Activated naive CD4-positive, alpha-beta T cell treated with anti-CD3 and anti-CD28 coated beads, Interleukin-2, amount 50 U/mL, for 16 hours (primary cell): ENCODE results near the gene ST8SIA6.
"Not testable (repeated sequence)": the region's sequence is repeated elsewhere in the genome, so short reads cannot be mapped to it uniquely, and the experiment has no call there.

ENCODE experiments used
- DNase-seq: peaks from one replicate; pipeline ENCODE4 v3.0.0-alpha.2; 2020

Gene ST8SIA6

DNA sequence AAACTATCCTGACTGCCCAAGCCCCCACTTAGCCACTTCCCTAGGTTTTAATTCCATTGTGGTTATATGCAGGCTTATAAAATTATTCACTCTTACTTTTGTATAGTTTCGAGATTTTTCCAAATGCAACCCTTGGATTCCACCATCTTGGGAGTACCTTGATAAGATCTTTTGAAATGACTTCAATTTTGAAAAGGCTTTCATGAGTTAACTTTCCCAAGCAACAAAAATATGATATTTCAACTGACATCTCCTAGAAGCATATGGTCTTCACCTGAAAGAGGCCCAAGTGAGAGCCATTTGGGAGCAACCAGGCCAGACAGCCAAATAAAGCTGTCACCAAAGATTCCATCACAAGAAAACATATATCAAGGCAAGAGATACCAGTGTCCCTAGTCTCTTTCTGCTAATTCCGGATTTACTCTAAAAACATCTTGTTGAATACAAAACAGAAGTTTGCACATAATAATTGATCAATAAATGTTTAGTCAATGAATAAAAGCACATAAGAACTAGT is 1.7 kb upstream of the ST8SIA6 start:
- no peak for DNase-seq

DNA sequence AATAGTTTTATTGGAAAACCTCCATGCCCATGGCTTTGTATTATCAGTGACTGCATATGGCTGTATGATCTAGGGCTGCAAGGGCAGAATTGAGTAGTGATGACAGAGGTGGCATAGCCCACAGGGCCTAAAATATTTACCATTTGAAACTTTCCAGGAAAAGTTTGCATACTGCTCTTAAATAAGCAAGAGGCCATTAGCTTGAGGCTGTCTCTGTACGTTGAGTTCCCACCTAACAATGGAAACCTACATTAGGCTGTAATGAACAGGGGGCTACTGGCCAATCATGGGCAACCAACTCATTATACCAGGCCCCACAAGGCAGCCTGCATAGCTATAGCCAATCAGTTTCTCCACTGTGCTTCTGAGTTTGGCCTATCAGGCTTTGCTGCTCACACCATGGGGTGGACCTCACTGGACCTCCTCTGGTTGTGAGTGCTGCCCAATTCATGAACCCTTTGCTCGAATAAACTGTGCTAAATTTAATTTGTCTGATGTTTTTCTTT is 673 bp upstream of the ST8SIA6 start:
- DNase-seq: no peak

DNA sequence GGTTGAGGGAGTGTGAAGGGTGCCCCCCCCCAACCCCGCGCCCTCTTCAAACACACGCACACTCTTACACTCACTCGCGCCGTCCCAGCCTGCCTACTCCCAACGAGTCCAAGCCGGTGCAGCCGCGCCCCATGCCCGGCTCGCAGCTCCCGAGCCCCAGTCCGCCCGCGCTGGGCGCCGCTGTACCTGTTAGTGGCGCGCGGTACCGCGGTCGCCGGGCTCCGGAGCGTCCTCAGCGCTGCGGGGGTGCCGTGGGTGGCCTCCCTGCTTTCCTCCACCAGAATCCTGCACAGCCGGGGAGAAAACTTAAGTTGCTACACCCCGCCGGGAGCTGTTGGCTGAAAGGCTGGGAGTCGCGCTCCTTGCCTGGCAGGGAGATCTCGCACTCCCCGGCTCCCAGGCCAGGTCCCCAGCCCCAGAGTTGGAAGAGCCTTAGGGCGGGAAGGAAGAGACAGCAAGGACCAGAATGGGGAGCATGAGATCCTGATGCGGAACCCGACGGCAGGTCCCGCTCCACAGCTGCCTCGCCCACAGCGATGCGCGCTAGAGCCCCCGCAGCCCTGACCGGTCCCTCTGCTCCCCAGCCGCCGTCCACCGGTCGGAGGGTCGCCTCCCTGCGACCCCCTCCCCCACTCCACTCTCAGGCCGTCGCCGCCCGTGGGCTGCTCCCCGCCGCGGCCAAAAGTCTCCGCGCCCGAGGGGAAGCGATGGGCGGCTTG is 863 bp downstream of the ST8SIA6 start:
- peak; percentile 41 for DNase-seq

DNA sequence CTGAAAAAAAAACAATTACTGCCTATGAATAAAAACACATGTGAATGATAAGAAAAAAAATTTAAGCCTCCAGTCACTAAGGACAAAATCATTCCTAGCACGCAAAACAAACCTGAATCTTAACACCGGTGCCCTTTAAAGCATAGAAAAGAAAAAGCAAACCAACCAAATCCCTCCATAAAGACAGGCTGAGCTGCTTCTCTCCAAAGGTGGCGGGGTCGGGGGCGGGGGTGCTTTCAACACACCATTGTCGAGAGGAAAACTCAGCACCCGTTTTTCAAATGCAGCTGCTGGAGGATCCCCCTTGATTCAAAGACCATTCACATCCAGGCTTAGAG is 1.4 kb downstream of the ST8SIA6 start:
- no peak for DNase-seq

DNA sequence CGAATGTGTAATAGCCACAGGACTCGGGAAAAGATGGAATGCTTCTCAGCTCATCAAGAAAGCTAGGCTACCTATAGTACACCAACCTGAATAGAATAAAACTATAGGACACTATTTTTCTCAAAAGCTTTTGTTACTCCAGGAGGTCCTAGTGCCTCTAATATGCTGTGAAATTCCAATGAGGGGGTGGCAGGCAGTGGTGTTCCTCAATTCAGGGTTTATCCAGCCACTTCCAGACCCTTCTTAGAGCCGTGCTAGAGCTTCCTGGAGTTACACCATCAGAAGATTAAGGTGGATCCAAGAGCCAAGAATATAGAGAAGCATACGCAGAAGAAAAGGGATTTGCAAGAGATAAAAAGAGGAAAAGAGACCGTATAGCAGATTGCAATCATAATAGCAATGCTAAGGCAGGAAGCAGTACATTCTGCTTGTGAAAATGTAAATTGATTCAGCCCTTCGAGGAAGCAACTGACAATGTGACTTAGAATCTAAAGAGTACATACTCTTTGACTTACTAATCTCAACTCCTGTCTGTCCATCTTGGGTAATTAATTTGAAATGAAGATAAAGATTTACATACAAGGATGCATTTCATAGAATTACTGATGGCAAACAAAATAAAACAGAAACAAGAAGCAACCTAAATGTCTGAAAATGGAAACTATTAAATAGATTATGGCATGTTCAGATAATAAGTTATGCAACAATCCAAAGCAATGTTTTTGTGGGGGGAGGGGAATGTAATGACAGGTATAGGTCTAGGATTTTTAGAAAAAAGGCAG is 2.1 kb downstream of the ST8SIA6 start:
- no peak for DNase-seq

DNA sequence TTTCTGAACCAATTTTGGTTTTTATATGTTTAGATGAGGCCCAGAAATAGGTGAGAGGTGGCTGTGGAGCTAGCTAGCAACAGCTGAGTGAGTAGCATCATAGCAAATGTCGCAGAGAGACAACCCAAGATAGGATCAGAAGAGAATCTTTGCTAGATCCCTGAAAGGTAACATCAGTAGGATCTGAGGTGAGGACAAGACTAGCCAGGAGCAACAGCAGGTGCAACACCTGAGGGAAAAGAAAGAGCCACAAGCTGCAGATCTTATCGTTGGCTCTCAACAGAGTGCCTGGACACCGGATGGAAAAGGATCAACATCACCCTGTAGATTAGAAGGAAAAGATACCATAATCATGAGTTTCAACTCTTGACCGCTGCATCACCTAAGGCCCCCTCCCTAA is 4.4 kb downstream of the ST8SIA6 start:
- no peak for DNase-seq

DNA sequence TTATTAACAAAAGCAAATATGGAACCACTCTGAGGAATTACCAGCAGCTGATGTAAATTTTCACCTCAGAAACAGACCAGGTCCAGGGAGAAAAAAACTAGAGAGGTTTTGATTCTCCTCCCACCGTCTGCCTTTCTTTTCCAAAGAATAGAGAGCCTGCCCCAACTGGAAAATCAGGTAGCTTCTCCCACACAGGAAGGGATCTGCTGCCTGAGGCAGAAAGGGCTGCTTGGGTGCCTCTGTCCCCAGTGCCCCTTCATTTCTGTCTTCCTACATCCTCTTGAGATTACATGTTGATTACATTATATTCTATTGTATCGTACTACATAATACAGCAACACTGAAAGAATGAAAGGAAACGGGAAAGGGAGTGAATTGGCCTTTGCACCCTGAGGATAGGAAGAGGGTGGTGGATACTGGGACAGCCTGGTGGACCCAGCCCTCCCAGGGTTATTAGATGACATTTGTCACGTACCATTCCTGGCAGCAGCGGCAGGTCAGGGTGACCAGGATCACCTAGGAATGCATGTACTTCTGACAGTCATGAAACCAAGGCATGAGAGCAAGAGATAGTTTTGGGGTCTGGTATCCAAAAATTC is 8.9 kb downstream of the ST8SIA6 start:
- DNase-seq: no peak

DNA sequence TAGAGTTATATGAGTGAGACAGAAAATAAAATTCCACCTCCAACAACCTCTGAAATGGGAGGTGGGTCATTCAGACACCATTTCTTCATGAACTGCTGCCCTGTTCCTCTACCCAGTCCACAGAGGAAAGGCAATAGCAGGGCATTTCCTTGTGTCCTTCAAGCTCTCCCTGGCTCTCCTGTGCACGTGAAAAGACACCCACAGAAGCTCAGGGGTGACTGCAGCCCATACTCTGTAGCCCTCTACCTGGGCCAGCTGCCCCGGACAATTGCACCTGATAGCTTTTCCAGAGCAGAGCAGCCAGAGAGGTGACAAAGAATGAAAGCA is 10.0 kb downstream of the ST8SIA6 start:
- DNase-seq: no peak

DNA sequence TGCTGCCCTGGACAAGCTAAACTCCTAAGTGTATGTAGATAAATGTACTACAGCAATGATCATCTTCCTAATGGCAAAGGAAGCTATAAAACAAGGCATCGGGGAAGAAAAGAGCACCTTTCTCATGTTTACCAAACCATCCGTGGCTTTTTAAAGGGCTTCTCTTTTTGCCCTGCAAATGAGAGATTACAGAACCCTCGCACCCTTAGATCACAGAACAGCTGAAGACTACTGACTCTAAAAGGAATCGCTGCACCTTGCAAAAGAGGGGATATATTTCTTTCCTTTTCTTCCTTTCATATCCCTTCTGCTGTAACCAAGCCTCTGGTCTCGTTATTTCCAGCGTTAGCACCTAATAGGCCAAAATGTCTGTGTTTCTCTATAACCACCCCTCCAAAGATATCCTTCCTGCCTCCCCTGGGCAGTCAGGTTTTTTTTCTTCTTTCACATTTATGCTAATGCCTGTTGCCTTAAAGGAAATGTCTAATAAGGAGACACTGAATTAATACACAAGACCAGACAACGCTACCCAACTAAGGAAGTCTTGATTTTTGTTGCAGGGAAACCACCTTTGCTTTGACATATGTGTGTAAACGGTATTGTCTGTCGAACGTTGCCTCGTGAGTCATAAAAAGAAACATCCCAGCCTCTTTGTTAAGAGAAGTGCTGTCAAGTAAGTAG is 10.5 kb downstream of the ST8SIA6 start:
- DNase-seq: no peak

DNA sequence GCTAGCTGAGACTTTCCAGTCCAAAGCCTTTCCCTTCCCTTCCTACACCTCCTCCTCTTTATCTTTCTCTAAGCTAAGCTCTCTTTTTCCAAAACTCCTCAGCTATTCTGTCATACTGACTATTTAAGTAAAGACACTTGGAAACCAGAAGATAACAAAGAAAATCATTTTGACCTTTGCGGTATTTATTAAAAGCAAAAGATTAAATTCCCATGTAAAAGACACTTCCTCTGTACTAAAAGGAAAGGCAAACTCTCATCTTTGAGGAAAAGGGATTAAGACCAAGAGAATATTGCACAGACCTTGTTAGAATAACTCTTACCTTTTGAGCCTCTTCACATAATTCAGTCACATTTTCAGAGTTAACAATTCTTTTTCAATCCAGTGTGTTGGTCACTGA is 15.8 kb downstream of the ST8SIA6 start:
- DNase-seq: no peak

DNA sequence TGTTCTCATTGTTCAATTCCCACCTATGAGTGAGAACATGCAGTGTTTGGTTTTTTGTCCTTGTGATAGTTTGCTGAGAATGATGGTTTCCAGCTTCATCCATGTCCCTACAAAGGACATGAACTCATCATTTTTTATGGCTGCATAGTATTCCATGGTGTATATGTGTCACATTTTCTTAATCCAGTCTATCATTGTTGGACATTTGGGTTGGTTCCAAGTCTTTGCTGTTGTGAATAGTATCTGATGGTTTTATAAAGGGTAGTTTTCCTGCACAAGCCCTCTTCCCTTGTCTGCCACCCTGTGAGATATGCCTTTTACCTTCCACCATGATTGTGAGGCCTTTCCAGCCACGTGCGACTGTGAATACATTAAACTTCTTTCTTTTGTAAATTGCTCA is 17.8 kb downstream of the ST8SIA6 start:
- DNase-seq: not testable (repeated sequence)

DNA sequence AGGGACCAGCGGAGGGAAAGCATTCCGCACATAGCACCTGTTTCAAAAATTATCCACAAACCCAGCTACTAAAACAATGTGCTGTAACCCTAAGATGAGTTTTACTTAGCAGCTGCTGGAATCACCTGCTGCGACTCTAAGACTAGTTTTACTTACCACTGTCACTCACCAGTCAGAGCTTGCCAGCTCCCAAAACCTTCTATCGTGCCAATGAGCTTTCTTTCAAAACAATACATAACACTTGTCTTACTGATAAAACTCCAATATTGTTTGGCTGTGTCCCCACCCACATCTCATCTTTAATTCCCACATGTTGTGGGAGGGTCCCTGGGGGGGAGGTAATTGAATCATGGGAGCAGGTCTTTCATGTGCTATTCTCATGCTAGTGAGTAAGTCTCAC is 18.4 kb downstream of the ST8SIA6 start:
- DNase-seq: no peak

DNA sequence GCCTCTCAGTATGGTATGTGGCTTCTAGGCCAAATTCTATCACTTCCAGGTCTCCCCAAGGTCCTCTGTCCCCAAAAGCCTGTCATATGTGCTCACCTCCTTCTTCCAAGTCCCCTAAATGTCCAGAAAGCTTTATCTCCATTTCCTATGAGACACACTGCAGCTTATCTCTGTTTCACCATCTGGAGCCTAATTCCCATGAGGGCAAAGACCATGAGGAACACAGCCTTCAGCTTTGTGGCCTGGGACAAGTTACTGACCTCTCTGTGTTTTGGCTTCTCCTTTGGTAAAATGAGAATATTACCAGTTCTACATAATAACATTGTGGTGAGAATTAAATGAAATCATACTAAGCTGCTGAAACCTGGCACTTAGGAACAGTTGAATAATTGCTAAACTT is 19.2 kb downstream of the ST8SIA6 start:
- no peak for DNase-seq

DNA sequence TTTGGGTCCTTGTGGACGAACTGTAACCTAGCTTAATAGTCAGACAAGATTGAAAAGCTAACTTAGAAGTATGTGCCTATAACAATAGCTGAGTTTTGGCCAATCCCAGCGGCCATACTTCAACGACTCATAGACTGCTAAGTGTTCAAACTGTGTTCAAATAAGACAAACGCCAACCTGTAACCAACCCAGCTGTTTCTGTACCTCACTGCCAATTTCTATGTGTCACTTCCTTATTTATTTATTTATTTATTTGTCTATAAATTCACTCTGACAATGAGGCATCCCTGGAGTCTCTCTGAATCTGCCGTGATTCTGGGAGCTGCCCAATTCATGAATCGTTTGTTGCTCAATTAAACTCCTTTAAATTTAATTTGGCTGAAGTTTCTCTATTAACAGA is 21.7 kb downstream of the ST8SIA6 start:
- DNase-seq: no peak

DNA sequence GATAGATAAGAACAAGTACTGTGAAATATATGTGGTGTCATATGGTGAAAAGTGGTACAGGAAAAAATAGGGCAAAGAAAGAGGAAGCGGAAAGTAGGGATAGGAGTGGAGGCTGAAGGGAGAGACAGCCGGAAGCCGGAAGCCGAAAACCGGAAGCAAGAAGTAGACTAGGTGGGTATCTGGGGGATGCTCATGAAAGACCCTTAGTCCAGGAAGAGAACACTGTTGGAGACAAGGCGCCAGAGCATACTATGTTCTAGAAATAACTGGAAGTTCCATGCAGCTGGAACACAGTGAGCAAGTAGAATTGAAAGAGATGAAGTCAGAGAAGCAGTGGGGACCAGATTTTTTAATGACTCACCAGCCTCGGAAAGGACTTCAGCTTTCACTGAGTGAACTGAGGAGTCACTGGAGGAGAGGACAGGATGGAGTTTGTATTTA is 22.5 kb downstream of the ST8SIA6 start:
- DNase-seq: no peak

DNA sequence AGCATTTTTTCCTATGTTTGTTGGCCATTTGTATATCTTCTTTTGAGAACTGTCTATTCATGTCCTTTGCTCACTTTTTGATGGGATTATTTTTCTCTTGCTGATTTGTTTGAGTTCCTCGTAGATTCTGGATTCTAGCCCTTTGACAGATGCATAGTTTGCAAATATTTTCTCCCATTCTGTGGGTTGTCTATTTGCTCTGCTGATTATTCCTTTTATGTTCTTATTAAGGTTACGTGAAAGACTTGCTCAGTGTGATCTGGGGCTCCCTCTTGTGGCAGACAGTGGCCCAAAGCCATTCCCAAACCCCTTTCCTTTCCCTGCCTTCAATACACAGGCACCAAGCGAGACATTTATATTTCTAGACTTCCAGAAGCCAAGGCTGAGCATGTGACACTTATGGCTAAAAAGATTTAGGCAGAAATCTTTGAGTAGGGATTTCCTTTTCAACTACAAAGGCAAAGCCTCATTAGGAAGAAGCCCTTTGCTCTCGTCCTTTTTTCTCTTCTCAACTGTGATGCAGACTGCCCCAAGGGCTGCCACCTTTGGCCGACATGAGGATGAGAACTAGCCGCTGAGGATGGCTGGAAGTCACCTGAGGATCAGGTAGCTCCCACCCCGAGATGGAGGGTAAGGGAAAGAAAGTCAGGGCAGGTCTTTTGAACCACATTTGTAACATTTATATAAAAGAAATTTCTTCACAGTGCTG is 23.6 kb downstream of the ST8SIA6 start:
- DNase-seq: peak; percentile 63

DNA sequence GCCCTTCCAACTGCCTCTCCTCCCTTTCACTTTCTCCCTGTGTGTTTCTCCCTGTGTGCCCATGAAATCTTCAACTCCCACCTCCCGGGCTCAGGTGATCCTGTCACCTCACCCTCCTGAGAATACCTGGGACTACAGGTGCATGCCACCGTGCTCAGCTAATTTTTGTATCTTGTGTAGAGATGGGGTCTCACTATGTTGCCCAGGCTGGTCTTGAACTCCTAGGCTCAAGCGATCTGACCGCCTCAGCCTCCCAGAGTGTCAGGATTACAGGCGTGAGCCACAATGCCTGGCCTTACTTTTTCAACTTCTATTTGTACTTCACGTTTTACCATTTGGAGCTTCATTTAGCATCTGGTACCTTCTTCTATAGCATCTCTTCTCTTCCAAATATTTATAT is 24.9 kb downstream of the ST8SIA6 start:
- DNase-seq: no peak

DNA sequence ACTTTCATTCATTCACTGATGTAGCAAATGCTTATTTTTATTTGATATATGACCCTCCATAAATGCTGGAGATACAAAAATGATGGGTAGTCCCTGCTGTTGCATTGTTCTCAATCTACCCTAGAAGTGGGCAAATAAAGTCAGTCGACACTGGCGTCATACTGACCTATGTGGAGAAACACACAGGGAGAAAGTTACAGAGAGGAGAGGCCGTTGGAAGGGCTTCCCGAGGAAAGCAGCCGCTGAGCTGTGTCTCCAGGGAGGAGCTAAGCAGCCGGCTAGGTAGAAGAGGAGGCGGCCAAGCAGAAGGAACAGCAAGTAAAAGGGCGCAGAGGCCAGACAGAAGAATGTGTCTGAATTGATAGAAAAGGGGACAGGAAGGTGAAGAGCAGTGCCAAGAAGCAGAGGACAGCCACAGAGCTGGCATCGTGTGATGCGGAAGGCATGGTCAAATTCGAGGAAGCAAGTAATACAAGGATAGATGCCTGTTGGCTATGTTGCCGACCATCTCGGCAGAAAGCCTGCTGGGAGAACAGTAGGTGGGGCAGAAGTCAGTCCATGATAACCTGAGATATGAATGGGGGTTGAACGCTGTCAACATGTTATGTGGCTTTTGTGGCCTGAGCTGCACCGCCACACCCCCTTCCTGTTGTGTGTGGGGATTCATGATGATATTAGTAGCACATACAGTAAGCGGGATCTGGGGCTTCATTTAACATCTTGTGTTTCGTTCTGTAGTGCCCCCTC is 25.9 kb downstream of the ST8SIA6 start:
- DNase-seq: peak; percentile 58

DNA sequence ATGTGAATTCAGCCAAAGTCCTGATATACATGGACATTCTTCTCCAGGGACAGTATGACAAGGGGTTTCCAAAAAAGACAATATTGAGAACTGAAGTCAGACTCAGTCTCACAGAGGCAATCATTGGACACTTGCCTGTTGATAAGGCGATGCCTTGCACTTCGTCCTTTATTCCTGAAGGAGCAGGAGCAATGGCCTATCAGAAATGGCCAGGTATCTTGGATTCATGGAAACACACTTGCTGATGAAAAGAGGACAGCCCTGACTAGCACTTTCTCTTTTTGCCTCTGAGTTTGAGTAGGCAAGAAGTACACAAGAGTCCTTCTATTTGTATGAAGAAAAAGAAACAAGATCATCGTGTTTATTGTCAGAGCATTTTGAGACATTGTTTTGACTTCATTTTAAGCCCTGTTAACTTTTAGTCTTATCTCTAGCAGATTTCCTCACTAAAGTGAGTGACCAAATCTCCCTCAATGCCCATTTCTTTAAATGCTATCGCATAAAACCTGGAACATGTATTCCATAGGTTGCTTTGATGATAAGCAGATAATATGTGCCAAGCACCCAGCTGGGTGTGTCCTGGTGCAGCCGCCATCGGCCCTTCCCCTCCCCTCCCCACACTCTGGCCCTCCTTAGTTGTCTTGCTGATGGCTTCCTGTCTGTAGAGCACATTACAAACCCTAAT is 26.6 kb downstream of the ST8SIA6 start:
- no peak for DNase-seq

DNA sequence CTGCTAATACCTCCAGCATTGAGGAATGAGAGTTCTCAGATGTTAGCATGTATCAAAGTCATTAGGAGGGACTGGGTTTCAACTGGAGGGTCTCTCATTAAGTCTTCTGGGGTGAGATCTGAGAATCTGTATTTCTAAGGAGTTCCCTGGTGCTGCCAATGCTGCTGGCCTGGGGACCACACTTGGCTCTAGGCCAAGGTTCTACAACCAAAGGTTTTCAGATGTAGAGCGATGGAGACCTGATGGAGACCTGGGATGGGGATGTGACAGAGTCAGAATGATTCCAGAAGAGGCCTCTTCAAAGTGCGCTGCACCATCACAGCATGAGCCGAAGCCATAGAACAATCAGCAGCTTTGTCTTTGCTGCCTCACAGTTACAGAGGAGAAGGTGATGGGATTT is 27.2 kb downstream of the ST8SIA6 start:
- no peak for DNase-seq

DNA sequence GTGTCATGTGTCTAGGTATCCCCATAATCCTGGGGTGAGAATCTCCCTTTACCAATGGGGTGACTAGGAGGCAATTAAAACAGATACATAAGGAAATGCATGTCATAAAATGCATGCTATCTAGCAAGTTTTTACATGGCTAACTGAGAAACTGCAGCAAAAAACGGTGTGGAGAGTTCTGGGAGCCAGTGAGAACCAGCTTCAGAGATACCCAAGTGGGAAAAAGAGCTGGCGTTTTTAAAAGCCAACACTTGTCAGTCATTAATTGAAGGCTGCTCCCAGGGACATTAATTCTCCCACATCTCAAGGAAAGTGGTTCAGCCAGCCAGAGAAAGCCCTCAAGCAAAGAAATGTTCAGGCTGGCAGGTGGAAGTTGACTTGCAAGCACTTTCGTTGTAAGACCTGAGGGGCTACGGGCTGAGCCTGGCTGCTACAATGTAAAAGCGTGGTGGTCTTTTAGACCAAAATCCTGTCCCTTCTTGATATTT is 28.1 kb downstream of the ST8SIA6 start:
- DNase-seq: no peak
